ENCODE results near the gene SOX13.
A peak's percentile ranks its signal among the peaks of the same experiment; 100 is the strongest.

The SOX13 gene

GRCh38 chr1:204116539-204116938 lies 43.6 kb downstream of the SOX13 start:
- no peak for TF ChIP-seq CTCF (IDR thresholded peaks at IDR 0.05)

GRCh38 chr1:204121840-204122555 lies 49.1 kb downstream of the SOX13 start:
- TF ChIP-seq CTCF (IDR thresholded peaks at IDR 0.05): no peak

GRCh38 chr1:204123376-204123775 lies 50.5 kb downstream of the SOX13 start:
- TF ChIP-seq CTCF (IDR thresholded peaks at IDR 0.05): peak; percentile 63

- TF ChIP-seq CTCF (IDR thresholded peaks at IDR 0.05): no peak
Observed at GRCh38 chr1:204124639-204125038, 51.7 kb downstream of the SOX13 start.

GRCh38 chr1:204125759-204126351 lies 52.9 kb downstream of the SOX13 start:
- no peak for TF ChIP-seq CTCF (IDR thresholded peaks at IDR 0.05)

- TF ChIP-seq CTCF (IDR thresholded peaks at IDR 0.05): no peak
Observed at GRCh38 chr1:204126386-204126785, 53.5 kb downstream of the SOX13 start.

- TF ChIP-seq CTCF (IDR thresholded peaks at IDR 0.05): no peak
Observed at GRCh38 chr1:204126956-204127355, 54.0 kb downstream of the SOX13 start.
